ENCODE measurements around the gene MALT1. TPM values are rescaled to one million over a fixed set of nuclear protein-coding genes. Genes with fewer than 3 reads are reported as not detected.

The MALT1 gene
- total RNA-seq, 3 donors from 2014 or later: 31.1 to 49.3 (median 39.8) TPM

- DNase-seq (no peak), ATAC-seq (no peak)
- H3K36me3 Mint-ChIP-seq (ENCODE audit: insufficient read depth): peaks cover 56% of the 10 kb centered on the region
- no peaks in the 10 kb centered on the region for H3K27me3 Mint-ChIP-seq (ENCODE audit: low read depth)
- H3K9me3 Mint-ChIP-seq: peaks cover 3% of the 10 kb centered on the region
- H3K4me3 Mint-ChIP-seq: no peak overlapping the region
- peaks cover 90% of the 10 kb centered on the region for H3K4me1 Mint-ChIP-seq (ENCODE audit: low read depth)
Measured at GRCh38 chr18:58691256-58691655, 20.0 kb downstream of the MALT1 start.

- Mint-ChIP-seq H3K36me3 (ENCODE audit: insufficient read depth) (peaks cover 54% of the 10 kb centered on the region), H3K4me3 (peak overlapping the region; percentile 9), H3K9me3 (peaks cover 3% of the 10 kb centered on the region), H3K4me1 (ENCODE audit: low read depth) (peaks cover 77% of the 10 kb centered on the region), H3K27me3 (ENCODE audit: low read depth) (no peaks in the 10 kb centered on the region)
- ATAC-seq (peak; percentile 44 to 51), DNase-seq (no peak)
Measured at GRCh38 chr18:58692422-58693185, 21.3 kb downstream of the MALT1 start.

- no peak for ATAC-seq
- H3K36me3 Mint-ChIP-seq (ENCODE audit: insufficient read depth): peaks cover 48% of the 10 kb centered on the region
- no peak for DNase-seq
- H3K9me3 Mint-ChIP-seq: peaks cover 3% of the 10 kb centered on the region
- H3K4me3 Mint-ChIP-seq: no peak overlapping the region
- H3K27me3 Mint-ChIP-seq (ENCODE audit: low read depth): no peaks in the 10 kb centered on the region
- peaks cover 63% of the 10 kb centered on the region for H3K4me1 Mint-ChIP-seq (ENCODE audit: low read depth)
Measured at GRCh38 chr18:58694221-58694620, 23.0 kb downstream of the MALT1 start.

- Mint-ChIP-seq H3K27me3 (ENCODE audit: low read depth) (no peaks in the 10 kb centered on the region), H3K4me1 (ENCODE audit: low read depth) (peaks cover 56% of the 10 kb centered on the region), H3K9me3 (no peaks in the 10 kb centered on the region), H3K4me3 (no peak overlapping the region), H3K36me3 (ENCODE audit: insufficient read depth) (peaks cover 41% of the 10 kb centered on the region)
- DNase-seq (no peak), ATAC-seq (no peak)
Measured at GRCh38 chr18:58694720-58695468, 23.6 kb downstream of the MALT1 start.

GRCh38 chr18:58695772-58696171 is 24.5 kb downstream of the MALT1 start:
- ATAC-seq (peak; percentile 61 to 65), DNase-seq (no peak)
- Mint-ChIP-seq H3K4me3 (no peak overlapping the region), H3K27me3 (ENCODE audit: low read depth) (no peaks in the 10 kb centered on the region), H3K36me3 (ENCODE audit: insufficient read depth) (peaks cover 33% of the 10 kb centered on the region), H3K4me1 (ENCODE audit: low read depth) (peaks cover 47% of the 10 kb centered on the region), H3K9me3 (no peaks in the 10 kb centered on the region)

GRCh38 chr18:58697146-58697545 is 25.9 kb downstream of the MALT1 start:
- peaks cover 48% of the 10 kb centered on the region for H3K4me1 Mint-ChIP-seq (ENCODE audit: low read depth)
- no peaks in the 10 kb centered on the region for H3K9me3 Mint-ChIP-seq
- peak overlapping the region; percentile 66 for H3K4me3 Mint-ChIP-seq
- ATAC-seq (peak in 1 of 2 donors; percentile 33), DNase-seq (no peak)
- H3K36me3 Mint-ChIP-seq (ENCODE audit: insufficient read depth): peaks cover 37% of the 10 kb centered on the region
- no peaks in the 10 kb centered on the region for H3K27me3 Mint-ChIP-seq (ENCODE audit: low read depth)

GRCh38 chr18:58698701-58699193 is 27.5 kb downstream of the MALT1 start:
- ATAC-seq: no peak
- H3K9me3 Mint-ChIP-seq: no peaks in the 10 kb centered on the region
- H3K27me3 Mint-ChIP-seq (ENCODE audit: low read depth): no peaks in the 10 kb centered on the region
- H3K4me3 Mint-ChIP-seq: no peak overlapping the region
- peaks cover 42% of the 10 kb centered on the region for H3K36me3 Mint-ChIP-seq (ENCODE audit: insufficient read depth)
- DNase-seq: no peak
- peaks cover 39% of the 10 kb centered on the region for H3K4me1 Mint-ChIP-seq (ENCODE audit: low read depth)

GRCh38 chr18:58699551-58699950 is 28.3 kb downstream of the MALT1 start:
- ATAC-seq: no peak

GRCh38 chr18:58700209-58700608 is 28.9 kb downstream of the MALT1 start:
- DNase-seq (no peak), ATAC-seq (no peak)
- H3K4me1 Mint-ChIP-seq (ENCODE audit: low read depth): peaks cover 26% of the 10 kb centered on the region
- no peaks in the 10 kb centered on the region for H3K9me3 Mint-ChIP-seq
- H3K27me3 Mint-ChIP-seq (ENCODE audit: low read depth): no peaks in the 10 kb centered on the region
- peaks cover 44% of the 10 kb centered on the region for H3K36me3 Mint-ChIP-seq (ENCODE audit: insufficient read depth)
- H3K4me3 Mint-ChIP-seq: no peak overlapping the region

More at GRCh38 chr18:58699551-58699950, 28.3 kb downstream of the MALT1 start:
- H3K9me3 Mint-ChIP-seq: no peaks in the 10 kb centered on the region
- H3K4me1 Mint-ChIP-seq (ENCODE audit: low read depth): peaks cover 33% of the 10 kb centered on the region
- H3K36me3 Mint-ChIP-seq (ENCODE audit: insufficient read depth): peaks cover 48% of the 10 kb centered on the region
- DNase-seq: no peak
- no peak overlapping the region for H3K4me3 Mint-ChIP-seq
- H3K27me3 Mint-ChIP-seq (ENCODE audit: low read depth): no peaks in the 10 kb centered on the region

- Mint-ChIP-seq H3K4me1 (ENCODE audit: low read depth) (peaks cover 47% of the 10 kb centered on the region), H3K9me3 (no peaks in the 10 kb centered on the region), H3K27me3 (ENCODE audit: low read depth) (no peaks in the 10 kb centered on the region), H3K36me3 (ENCODE audit: insufficient read depth) (peaks cover 41% of the 10 kb centered on the region), H3K4me3 (no peak overlapping the region)
- ATAC-seq: no peak
- no peak for DNase-seq
Measured at GRCh38 chr18:58712930-58713329, 41.7 kb downstream of the MALT1 start.

GRCh38 chr18:58714259-58714658 is 43.0 kb downstream of the MALT1 start:
- peak; percentile 58 to 79 for ATAC-seq
- Mint-ChIP-seq H3K27me3 (ENCODE audit: low read depth) (no peaks in the 10 kb centered on the region), H3K36me3 (ENCODE audit: insufficient read depth) (peaks cover 43% of the 10 kb centered on the region), H3K9me3 (no peaks in the 10 kb centered on the region), H3K4me1 (ENCODE audit: low read depth) (peaks cover 57% of the 10 kb centered on the region), H3K4me3 (peak overlapping the region; percentile 20)
- DNase-seq: no peak

GRCh38 chr18:58714821-58715220 is 43.6 kb downstream of the MALT1 start:
- Mint-ChIP-seq H3K36me3 (ENCODE audit: insufficient read depth) (peaks cover 43% of the 10 kb centered on the region), H3K9me3 (no peaks in the 10 kb centered on the region)

GRCh38 chr18:58715540-58715939 is 44.3 kb downstream of the MALT1 start:
- H3K4me1 Mint-ChIP-seq (ENCODE audit: low read depth): peaks cover 62% of the 10 kb centered on the region
- peaks cover 48% of the 10 kb centered on the region for H3K36me3 Mint-ChIP-seq (ENCODE audit: insufficient read depth)
- H3K4me3 Mint-ChIP-seq: peak overlapping the region; percentile 10
- no peaks in the 10 kb centered on the region for H3K9me3 Mint-ChIP-seq
- DNase-seq (no peak), ATAC-seq (no peak)
- no peaks in the 10 kb centered on the region for H3K27me3 Mint-ChIP-seq (ENCODE audit: low read depth)

More at GRCh38 chr18:58714821-58715220, 43.6 kb downstream of the MALT1 start:
- peak in 1 of 2 donors; percentile 35 for ATAC-seq
- no peak for DNase-seq
- no peak overlapping the region for H3K4me3 Mint-ChIP-seq
- H3K27me3 Mint-ChIP-seq (ENCODE audit: low read depth): no peaks in the 10 kb centered on the region
- peaks cover 61% of the 10 kb centered on the region for H3K4me1 Mint-ChIP-seq (ENCODE audit: low read depth)

GRCh38 chr18:58716060-58716756 is 44.9 kb downstream of the MALT1 start:
- ATAC-seq (peak; percentile 63 to 68), DNase-seq (no peak)
- Mint-ChIP-seq H3K4me1 (ENCODE audit: low read depth) (peaks cover 62% of the 10 kb centered on the region), H3K9me3 (no peaks in the 10 kb centered on the region), H3K27me3 (ENCODE audit: low read depth) (no peaks in the 10 kb centered on the region), H3K4me3 (peak overlapping the region; percentile 10), H3K36me3 (ENCODE audit: insufficient read depth) (peaks cover 47% of the 10 kb centered on the region)
